ENCODE results near the gene CTNNA2. TPM values are rescaled to one million over a fixed set of nuclear protein-coding genes. Genes with fewer than 3 reads are reported as not detected.

Gene CTNNA2
- total RNA-seq, 1 donor from 2014 or later: 3.5 TPM

DNA sequence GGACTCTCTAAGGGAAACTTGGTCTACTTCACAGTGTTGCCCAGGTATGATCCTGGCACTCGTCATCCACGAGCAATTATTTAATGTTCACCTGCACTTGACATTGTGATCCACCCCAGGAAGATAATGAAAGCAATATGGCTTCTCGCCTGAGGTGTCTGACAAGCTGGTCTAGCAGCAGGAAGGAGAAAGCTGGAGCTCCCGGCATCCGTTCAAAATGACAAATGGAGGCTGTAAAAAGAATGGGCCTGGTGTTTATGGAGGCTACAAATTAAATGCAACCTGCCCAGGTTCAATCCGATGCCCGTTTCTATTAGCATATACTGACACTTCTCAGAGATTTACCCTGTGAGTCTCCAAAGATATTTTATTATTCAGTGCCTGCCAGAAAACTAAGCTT, 317.6 kb downstream of the CTNNA2 start:
- Histone ChIP-seq H3K4me3 (ENCODE audit: low read depth, low read length) (no peak overlapping the region), H3K36me3 (ENCODE audit: control insufficient read depth, insufficient read depth, low read length) (no peaks in the 10 kb centered on the region), H3K27me3 (ENCODE audit: control insufficient read depth, insufficient read depth, low read length) (no peaks in the 10 kb centered on the region)
- TF ChIP-seq, protein P1, sequence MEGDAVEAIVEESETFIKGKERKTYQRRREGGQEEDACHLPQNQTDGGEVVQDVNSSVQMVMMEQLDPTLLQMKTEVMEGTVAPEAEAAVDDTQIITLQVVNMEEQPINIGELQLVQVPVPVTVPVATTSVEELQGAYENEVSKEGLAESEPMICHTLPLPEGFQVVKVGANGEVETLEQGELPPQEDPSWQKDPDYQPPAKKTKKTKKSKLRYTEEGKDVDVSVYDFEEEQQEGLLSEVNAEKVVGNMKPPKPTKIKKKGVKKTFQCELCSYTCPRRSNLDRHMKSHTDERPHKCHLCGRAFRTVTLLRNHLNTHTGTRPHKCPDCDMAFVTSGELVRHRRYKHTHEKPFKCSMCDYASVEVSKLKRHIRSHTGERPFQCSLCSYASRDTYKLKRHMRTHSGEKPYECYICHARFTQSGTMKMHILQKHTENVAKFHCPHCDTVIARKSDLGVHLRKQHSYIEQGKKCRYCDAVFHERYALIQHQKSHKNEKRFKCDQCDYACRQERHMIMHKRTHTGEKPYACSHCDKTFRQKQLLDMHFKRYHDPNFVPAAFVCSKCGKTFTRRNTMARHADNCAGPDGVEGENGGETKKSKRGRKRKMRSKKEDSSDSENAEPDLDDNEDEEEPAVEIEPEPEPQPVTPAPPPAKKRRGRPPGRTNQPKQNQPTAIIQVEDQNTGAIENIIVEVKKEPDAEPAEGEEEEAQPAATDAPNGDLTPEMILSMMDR (IDR thresholded peaks at IDR 0.05; ENCODE audit: insufficient read depth, low read length, poor library complexity, severe bottlenecking): no peak
- no peak for DNase-seq (ENCODE audit: low read depth)

DNA sequence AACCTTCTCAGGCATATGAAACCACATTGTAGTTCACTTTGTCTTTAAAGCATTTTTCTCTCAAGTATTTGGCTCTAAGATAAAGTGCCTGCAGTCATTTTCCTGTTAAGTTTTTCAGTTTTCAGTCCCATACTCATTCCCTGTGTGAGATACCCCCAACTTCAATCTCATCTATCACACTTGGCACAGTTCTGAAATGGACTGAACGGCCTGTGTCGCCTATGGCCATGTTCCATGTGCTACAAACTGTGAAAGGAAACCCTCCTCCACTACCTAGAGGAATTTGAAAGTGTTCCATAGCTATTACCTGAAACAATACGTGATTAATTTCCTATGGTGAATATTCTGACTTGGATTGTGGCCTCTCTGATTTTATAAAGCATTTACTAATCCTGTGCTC, 319.1 kb downstream of the CTNNA2 start:
- TF ChIP-seq, protein P1 (IDR thresholded peaks at IDR 0.05; ENCODE audit: insufficient read depth, low read length, poor library complexity, severe bottlenecking): no peak
- DNase-seq (ENCODE audit: low read depth): no peak
- H3K36me3 ChIP-seq (ENCODE audit: control insufficient read depth, insufficient read depth, low read length): no peaks in the 10 kb centered on the region
- no peak overlapping the region for H3K4me3 ChIP-seq (ENCODE audit: low read depth, low read length)
- no peaks in the 10 kb centered on the region for H3K27me3 ChIP-seq (ENCODE audit: control insufficient read depth, insufficient read depth, low read length)

DNA sequence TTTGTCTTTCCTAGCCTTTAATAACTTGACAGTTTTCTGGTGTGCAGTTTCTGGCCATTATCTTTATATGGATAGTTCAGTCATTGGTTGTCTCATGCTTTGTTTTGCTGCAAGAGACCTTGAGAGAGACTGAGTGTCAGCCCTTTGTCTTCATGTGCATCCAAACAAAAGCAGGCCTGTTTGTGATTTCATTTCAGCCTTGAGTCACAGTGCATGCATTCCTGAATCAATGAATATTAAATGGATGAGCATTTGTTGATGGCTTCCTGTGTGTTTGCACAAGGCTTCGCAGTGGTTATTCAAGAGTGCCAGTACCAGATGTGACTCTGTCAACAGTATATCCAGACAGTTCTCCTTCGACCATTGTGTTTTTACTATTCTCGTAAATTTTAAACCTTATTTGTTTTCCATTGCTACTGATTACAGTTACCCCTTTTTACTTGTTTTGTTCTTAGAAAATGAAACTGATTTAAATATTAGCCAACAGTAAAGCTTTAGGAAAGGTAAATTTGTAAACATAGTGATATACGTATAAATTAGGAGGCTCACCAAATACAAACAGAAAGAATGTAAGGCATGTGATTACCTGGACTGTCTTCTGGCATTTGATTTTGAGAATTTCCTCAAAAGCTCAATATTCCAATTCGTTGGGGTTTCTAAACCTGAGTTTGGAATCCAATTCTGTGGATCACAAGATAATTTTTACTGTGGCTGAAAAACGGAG, 319.8 kb downstream of the CTNNA2 start:
- H3K4me3 ChIP-seq (ENCODE audit: low read depth, low read length): no peak overlapping the region
- TF ChIP-seq, protein P1 (IDR thresholded peaks at IDR 0.05; ENCODE audit: insufficient read depth, low read length, poor library complexity, severe bottlenecking): no peak
- no peaks in the 10 kb centered on the region for H3K36me3 ChIP-seq (ENCODE audit: control insufficient read depth, insufficient read depth, low read length)
- DNase-seq (ENCODE audit: low read depth): no peak
- H3K27me3 ChIP-seq (ENCODE audit: control insufficient read depth, insufficient read depth, low read length): no peaks in the 10 kb centered on the region

DNA sequence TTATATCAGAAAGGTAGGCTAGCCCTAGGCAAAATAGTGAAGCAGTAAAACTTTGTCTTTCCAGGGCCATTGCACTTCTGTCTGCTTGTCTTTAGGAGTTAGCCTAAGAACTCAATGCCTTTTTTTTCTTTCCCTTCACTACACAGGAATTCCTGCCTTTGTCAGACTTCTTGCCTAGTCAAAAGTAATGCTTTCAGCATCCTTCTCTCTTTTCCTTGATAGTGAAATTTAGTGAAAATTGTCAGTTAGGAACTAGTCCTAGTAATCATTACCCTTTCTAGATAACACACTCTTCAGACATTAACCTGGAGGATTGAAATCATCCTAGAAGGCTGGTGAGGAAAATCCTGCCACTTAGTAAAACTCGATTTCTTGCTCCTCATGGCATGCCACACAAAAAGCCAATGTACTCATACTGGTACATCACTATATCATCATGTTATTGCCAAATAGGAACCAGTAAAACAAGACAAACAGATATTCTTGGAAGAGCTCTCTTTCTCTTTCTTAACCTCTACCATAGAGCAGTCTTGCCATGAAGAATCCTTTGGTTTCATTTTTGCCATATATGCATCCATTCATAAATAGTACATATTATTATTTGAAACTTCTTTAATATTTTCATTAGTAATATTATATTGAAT, 320.5 kb downstream of the CTNNA2 start:
- H3K4me3 ChIP-seq (ENCODE audit: low read depth, low read length): no peak overlapping the region
- no peak for DNase-seq (ENCODE audit: low read depth)
- no peaks in the 10 kb centered on the region for H3K36me3 ChIP-seq (ENCODE audit: control insufficient read depth, insufficient read depth, low read length)
- TF ChIP-seq, protein P1 (IDR thresholded peaks at IDR 0.05; ENCODE audit: insufficient read depth, low read length, poor library complexity, severe bottlenecking): no peak
- H3K27me3 ChIP-seq (ENCODE audit: control insufficient read depth, insufficient read depth, low read length): no peaks in the 10 kb centered on the region

DNA sequence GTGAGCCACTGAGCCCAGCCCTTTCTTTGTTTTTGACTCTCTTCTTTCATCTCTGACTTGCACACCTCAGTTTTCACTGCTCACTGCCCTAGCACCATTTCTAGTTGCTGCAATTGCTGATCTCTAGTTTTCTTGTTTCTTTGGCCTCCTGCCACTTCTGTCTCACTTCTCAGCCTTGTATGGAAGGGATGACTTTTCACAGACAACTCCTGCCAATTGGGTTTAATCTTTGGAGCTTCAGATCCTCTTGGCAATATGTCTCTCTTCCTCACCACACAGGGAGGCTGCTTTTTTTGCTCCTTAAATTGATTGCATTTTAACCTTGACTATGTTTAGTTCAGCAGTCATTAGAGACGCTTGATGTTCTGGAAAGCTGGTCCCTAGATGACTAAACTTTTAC, 323.1 kb downstream of the CTNNA2 start:
- no peak for DNase-seq (ENCODE audit: low read depth)
- TF ChIP-seq, protein P1 (IDR thresholded peaks at IDR 0.05; ENCODE audit: insufficient read depth, low read length, poor library complexity, severe bottlenecking): no peak
- no peaks in the 10 kb centered on the region for H3K36me3 ChIP-seq (ENCODE audit: control insufficient read depth, insufficient read depth, low read length)
- H3K27me3 ChIP-seq (ENCODE audit: control insufficient read depth, insufficient read depth, low read length): no peaks in the 10 kb centered on the region
- no peak overlapping the region for H3K4me3 ChIP-seq (ENCODE audit: low read depth, low read length)
